Measurements from ENCODE around the gene ATP10D. TPM values are rescaled to one million over a fixed set of nuclear protein-coding genes. Genes with fewer than 3 reads are reported as not detected.

The ATP10D gene
- 22.4 and 27.8 TPM in 2 replicates for total RNA-seq

DNA sequence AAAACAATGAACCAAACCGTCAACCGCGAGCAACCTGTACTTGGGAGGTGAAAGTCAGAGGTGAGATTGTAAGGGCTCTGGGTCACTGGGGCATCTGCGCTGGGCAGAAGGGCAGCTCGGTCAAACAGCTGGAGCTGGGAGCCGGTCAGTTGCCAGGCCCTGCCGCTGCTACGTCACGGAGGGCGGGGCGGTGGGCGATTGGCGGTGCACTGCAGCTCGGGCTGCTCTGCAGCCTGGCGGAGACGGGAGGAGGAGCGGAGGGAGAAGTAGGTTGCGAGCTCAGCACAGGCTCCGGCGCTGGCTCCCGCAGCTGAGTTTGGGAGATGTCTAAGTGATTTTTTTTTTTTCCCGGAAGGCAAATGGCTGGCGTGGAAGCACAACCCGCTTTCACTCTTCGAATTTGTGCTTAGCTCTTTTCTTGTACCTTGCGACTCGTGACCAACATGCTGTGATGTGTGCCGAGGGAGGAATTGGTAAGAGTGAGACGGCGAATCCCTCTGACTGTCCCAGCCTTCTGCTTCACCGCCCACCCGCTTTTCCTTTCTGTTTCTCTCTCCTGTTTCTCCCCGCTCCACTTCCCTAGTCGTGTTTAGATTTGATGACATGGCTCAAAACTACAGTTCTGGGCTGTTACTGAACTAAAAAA lies at the start of gene ATP10D:
TSS of gene ATP10D (plus strand) at position 229 of the 646 bp plus-strand sequence. CDS start 27,266 bp downstream, outside the sequence.

DNA sequence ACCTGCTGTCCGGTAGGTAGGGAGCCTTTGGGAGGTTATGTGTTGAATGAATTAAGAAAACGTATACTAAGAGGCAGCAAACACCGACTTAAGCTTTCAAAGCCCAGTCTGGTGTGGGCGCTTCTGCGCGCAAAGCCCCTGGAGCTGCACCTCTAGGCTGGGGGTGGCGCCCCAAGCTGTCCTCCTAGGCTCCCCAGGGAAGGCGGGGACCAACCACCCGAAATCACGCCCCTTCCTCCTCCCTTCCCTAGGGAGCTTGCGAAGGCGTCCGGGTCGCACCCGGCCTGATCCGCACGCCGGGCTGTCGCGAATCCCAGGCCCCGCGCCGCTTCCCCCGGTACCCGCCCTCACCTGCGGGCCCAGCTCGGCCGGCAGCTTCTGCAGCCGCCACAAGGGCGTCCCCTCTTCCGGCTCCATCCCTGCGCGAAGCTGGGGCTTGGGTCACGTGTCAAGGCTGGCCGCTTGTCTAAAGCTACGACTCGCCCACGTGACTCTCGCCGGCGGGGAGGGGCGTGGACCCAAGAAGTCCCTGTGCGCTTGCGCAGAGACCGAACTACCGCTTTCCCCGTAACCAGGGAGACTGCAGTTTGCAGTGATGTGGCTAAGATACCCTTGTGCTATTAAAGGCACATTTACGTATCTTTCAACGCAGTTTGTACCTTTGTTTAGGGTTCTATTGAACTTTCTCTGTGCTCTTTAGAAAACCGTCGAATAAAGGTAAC lies 21.7 kb upstream of the ATP10D start, which contains the start of gene COMMD8:
TSS of gene COMMD8 (minus strand) at position 468 of the 722 bp plus-strand sequence. CDS start at position 417, 51 bp downstream.

Other genes starting within 250 kb of the ATP10D start
- gene COMMD8, start 21.6 kb upstream of the ATP10D start, total RNA-seq, result 18.4 and 21.1 TPM in 2 replicates